ENCODE measurements around the gene ARSJ. TPM values are rescaled to one million over a fixed set of nuclear protein-coding genes. Genes with fewer than 3 reads are reported as not detected.

The ARSJ gene
- total and polyA plus RNA-seq, 2 experiments from 2014 or later = 4.3 to 6.6 TPM

- Histone ChIP-seq H4K20me1 (replicated peaks; ENCODE audit: insufficient read depth) (no peaks in the 10 kb centered on the region), H3K36me3 (ENCODE audit: insufficient read depth) (no peaks in the 10 kb centered on the region), H3K4me1 (ENCODE audit: insufficient read depth) (peaks cover 7% of the 10 kb centered on the region), H3K79me2 (replicated peaks; ENCODE audit: insufficient read depth) (peaks cover 30% of the 10 kb centered on the region), H3K27ac (ENCODE audit: low read depth) (no peak overlapping the region), H3K27me3 (ENCODE audit: insufficient read depth) (peaks cover 13% of the 10 kb centered on the region), H3K4me2 (no peak overlapping the region), H3K9me2 (ENCODE audit: insufficient read depth) (no peaks in the 10 kb centered on the region), H3K4me3 (no peak overlapping the region), H3F3A (replicated peaks; ENCODE audit: low read depth) (no peaks in the 10 kb centered on the region), H2AFZ (no peak overlapping the region)
- no peak for DNase-seq (ENCODE audit: low spot score)
- no peak for ATAC-seq
- H3K9me3 Mint-ChIP-seq = no peaks in the 10 kb centered on the region; the same call in 2 of the 3 replicates
- peaks cover 9% of the 10 kb centered on the region for H3K27me3 Mint-ChIP-seq (ENCODE audit: insufficient read depth, low read depth, poor library complexity)
- H3K4me3 Mint-ChIP-seq = no peak overlapping the region
- H3K36me3 Mint-ChIP-seq (ENCODE audit: low read depth) = peaks cover 4% of the 10 kb centered on the region; the same call in 1 of the 3 replicates
- peaks cover 21% of the 10 kb centered on the region for H3K4me1 Mint-ChIP-seq
- TF ChIP-seq CREB1 (CRISPR knock-in tag; IDR thresholded peaks at IDR 0.05; ENCODE audit: low read depth) (no peak), EZH2phosphoT487 (IDR thresholded peaks at IDR 0.05; ENCODE audit: unreplicated experiment) (no peak), POLR2AphosphoS5 (IDR thresholded peaks at IDR 0.05; ENCODE audit: low read depth) (no peak), STAT1 (IDR thresholded peaks at IDR 0.05; ENCODE audit: unreplicated experiment) (no peak), JUNB (IDR thresholded peaks at IDR 0.05; ENCODE audit: unreplicated experiment) (no peak), EZH2 (IDR thresholded peaks at IDR 0.05; ENCODE audit: low read depth, unreplicated experiment) (no peak), ZNF114 (CRISPR knock-in tag; IDR thresholded peaks at IDR 0.05) (no peak), NANOG (IDR thresholded peaks at IDR 0.05; ENCODE audit: borderline replicate concordance) (no peak), REST (IDR thresholded peaks at IDR 0.05; ENCODE audit: unreplicated experiment) (no peak), ZNF331 (CRISPR knock-in tag; IDR thresholded peaks at IDR 0.05; ENCODE audit: low read depth) (no peak)
- TF ChIP-seq, protein P1, sequence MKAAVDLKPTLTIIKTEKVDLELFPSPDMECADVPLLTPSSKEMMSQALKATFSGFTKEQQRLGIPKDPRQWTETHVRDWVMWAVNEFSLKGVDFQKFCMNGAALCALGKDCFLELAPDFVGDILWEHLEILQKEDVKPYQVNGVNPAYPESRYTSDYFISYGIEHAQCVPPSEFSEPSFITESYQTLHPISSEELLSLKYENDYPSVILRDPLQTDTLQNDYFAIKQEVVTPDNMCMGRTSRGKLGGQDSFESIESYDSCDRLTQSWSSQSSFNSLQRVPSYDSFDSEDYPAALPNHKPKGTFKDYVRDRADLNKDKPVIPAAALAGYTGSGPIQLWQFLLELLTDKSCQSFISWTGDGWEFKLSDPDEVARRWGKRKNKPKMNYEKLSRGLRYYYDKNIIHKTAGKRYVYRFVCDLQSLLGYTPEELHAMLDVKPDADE (IDR thresholded peaks at IDR 0.05) = no peak
- TF ChIP-seq, protein P2, sequence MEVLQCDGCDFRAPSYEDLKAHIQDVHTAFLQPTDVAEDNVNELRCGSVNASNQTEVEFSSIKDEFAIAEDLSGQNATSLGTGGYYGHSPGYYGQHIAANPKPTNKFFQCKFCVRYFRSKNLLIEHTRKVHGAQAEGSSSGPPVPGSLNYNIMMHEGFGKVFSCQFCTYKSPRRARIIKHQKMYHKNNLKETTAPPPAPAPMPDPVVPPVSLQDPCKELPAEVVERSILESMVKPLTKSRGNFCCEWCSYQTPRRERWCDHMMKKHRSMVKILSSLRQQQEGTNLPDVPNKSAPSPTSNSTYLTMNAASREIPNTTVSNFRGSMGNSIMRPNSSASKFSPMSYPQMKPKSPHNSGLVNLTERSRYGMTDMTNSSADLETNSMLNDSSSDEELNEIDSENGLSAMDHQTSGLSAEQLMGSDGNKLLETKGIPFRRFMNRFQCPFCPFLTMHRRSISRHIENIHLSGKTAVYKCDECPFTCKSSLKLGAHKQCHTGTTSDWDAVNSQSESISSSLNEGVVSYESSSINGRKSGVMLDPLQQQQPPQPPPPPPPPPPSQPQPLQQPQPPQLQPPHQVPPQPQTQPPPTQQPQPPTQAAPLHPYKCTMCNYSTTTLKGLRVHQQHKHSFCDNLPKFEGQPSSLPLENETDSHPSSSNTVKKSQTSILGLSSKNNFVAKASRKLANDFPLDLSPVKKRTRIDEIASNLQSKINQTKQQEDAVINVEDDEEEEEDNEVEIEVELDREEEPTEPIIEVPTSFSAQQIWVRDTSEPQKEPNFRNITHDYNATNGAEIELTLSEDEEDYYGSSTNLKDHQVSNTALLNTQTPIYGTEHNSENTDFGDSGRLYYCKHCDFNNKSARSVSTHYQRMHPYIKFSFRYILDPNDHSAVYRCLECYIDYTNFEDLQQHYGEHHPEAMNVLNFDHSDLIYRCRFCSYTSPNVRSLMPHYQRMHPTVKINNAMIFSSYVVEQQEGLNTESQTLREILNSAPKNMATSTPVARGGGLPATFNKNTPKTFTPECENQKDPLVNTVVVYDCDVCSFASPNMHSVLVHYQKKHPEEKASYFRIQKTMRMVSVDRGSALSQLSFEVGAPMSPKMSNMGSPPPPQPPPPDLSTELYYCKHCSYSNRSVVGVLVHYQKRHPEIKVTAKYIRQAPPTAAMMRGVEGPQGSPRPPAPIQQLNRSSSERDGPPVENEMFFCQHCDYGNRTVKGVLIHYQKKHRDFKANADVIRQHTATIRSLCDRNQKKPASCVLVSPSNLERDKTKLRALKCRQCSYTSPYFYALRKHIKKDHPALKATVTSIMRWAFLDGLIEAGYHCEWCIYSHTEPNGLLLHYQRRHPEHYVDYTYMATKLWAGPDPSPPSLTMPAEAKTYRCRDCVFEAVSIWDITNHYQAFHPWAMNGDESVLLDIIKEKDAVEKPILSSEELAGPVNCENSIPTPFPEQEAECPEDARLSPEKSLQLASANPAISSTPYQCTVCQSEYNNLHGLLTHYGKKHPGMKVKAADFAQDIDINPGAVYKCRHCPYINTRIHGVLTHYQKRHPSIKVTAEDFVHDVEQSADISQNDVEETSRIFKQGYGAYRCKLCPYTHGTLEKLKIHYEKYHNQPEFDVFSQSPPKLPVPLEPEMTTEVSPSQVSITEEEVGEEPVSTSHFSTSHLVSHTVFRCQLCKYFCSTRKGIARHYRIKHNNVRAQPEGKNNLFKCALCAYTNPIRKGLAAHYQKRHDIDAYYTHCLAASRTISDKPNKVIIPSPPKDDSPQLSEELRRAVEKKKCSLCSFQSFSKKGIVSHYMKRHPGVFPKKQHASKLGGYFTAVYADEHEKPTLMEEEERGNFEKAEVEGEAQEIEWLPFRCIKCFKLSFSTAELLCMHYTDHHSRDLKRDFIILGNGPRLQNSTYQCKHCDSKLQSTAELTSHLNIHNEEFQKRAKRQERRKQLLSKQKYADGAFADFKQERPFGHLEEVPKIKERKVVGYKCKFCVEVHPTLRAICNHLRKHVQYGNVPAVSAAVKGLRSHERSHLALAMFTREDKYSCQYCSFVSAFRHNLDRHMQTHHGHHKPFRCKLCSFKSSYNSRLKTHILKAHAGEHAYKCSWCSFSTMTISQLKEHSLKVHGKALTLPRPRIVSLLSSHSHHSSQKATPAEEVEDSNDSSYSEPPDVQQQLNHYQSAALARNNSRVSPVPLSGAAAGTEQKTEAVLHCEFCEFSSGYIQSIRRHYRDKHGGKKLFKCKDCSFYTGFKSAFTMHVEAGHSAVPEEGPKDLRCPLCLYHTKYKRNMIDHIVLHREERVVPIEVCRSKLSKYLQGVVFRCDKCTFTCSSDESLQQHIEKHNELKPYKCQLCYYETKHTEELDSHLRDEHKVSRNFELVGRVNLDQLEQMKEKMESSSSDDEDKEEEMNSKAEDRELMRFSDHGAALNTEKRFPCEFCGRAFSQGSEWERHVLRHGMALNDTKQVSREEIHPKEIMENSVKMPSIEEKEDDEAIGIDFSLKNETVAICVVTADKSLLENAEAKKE (CRISPR knock-in tag; IDR thresholded peaks at IDR 0.05) = no peak
- TF ChIP-seq, protein P3, sequence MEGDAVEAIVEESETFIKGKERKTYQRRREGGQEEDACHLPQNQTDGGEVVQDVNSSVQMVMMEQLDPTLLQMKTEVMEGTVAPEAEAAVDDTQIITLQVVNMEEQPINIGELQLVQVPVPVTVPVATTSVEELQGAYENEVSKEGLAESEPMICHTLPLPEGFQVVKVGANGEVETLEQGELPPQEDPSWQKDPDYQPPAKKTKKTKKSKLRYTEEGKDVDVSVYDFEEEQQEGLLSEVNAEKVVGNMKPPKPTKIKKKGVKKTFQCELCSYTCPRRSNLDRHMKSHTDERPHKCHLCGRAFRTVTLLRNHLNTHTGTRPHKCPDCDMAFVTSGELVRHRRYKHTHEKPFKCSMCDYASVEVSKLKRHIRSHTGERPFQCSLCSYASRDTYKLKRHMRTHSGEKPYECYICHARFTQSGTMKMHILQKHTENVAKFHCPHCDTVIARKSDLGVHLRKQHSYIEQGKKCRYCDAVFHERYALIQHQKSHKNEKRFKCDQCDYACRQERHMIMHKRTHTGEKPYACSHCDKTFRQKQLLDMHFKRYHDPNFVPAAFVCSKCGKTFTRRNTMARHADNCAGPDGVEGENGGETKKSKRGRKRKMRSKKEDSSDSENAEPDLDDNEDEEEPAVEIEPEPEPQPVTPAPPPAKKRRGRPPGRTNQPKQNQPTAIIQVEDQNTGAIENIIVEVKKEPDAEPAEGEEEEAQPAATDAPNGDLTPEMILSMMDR (conservative IDR thresholded peaks at IDR 0.05; ENCODE audit: low read depth in 2 of 2) = no peak
- no peak overlapping the region for H3K27ac Mint-ChIP-seq
Measured at GRCh38 chr4:113975578-113975977, 3.9 kb downstream of the ARSJ start.

Measured in GM23338 (cell line).